Measurements from ENCODE around the gene CCDC6. TPM values are rescaled to one million over a fixed set of nuclear protein-coding genes. Genes with fewer than 3 reads are reported as not detected.
"Not testable (repeated sequence)": the region's sequence is repeated elsewhere in the genome, so short reads cannot be mapped to it uniquely, and the experiment has no call there.

Gene CCDC6
- total and polyA plus RNA-seq, 9 of the 15 experiments (the other 6 are each of a cell fraction or from before 2014, with no cell fraction given): 10.4 to 41.0 (median 20.9) TPM

- TF ChIP-seq ZNF146 (CRISPR knock-in tag; IDR thresholded peaks at IDR 0.05; ENCODE audit: unreplicated experiment): peak; percentile 34
- H3K79me2 ChIP-seq (ENCODE audit: control insufficient read depth, insufficient read depth, low read length); DNase-seq (ENCODE audit: extremely low read depth in 1 of 4, low spot score in 3 of 4); H3K36me3 ChIP-seq (ENCODE audit: control insufficient read depth, insufficient read depth, low read length); H4K20me1 ChIP-seq (replicated peaks; ENCODE audit: control insufficient read depth, insufficient read depth, low read length); H3K27me3 ChIP-seq (ENCODE audit: control insufficient read depth in 2 of 2, insufficient read depth in 2 of 2, low read length in 2 of 2); H3K9ac ChIP-seq (ENCODE audit: insufficient read depth in 1 of 2, low read depth in 2 of 2, low read length in 2 of 2); BruUV-seq (replicated peaks); H3K4me2 ChIP-seq (ENCODE audit: insufficient read depth, low read length); intact Hi-C loops (cut with micrococcal nuclease); H3K4me1 ChIP-seq (replicated peaks in 1 of 2; ENCODE audit: control insufficient read depth in 2 of 2, insufficient read depth in 2 of 2, low read length in 2 of 2); H3K9me1 ChIP-seq (ENCODE audit: control insufficient read depth, insufficient read depth, low read length); H3K27ac ChIP-seq (ENCODE audit: extremely low read depth, low read depth, low read length); POLR2A ChIA-PET; FAIRE-seq; in situ Hi-C loops (cut with MboI); ATAC-seq; H3K4me3 ChIP-seq; CTCF ChIA-PET (ENCODE audit: low intra/inter-chr PET ratio); H2AFZ ChIP-seq (ENCODE audit: low read depth, low read length); H3K9me3 ChIP-seq (replicated peaks; ENCODE audit: control insufficient read depth, insufficient read depth, low read depth, low read length): not testable (repeated sequence)
- WGBS (ENCODE audit: insufficient coverage, low coverage, missing lambda C conversion rate): 9% methylated on average over 2 of the region's 2 CpGs
Observed at GRCh38 chr10:59953711-59954110, 47.4 kb upstream of the CCDC6 start.

GRCh38 chr10:59950105-59950504, 43.7 kb upstream of the CCDC6 start:
- Histone ChIP-seq H4K20me1 (replicated peaks; ENCODE audit: control insufficient read depth, insufficient read depth, low read length) (no peaks in the 10 kb centered on the region), H3K9me3 (replicated peaks; ENCODE audit: control insufficient read depth, insufficient read depth, low read depth, low read length) (no peaks in the 10 kb centered on the region), H3K36me3 (ENCODE audit: control insufficient read depth, insufficient read depth, low read length) (no peaks in the 10 kb centered on the region), H3K9ac (ENCODE audit: insufficient read depth in 1 of 2, low read depth in 2 of 2, low read length in 2 of 2) (no peak overlapping the region), H2AFZ (ENCODE audit: low read depth, low read length) (no peak overlapping the region), H3K4me3 (no peak overlapping the region), H3K27ac (ENCODE audit: extremely low read depth, low read depth, low read length) (no peak overlapping the region), H3K4me2 (ENCODE audit: insufficient read depth, low read length) (no peak overlapping the region), H3K27me3 (ENCODE audit: control insufficient read depth in 2 of 2, insufficient read depth in 2 of 2, low read length in 2 of 2) (no peaks in the 10 kb centered on the region), H3K4me1 (replicated peaks in 1 of 2; ENCODE audit: control insufficient read depth in 2 of 2, insufficient read depth in 2 of 2, low read length in 2 of 2) (no peaks in the 10 kb centered on the region; a peak in 1 of 5 replicates), H3K9me1 (ENCODE audit: control insufficient read depth, insufficient read depth, low read length) (no peaks in the 10 kb centered on the region), H3K79me2 (ENCODE audit: control insufficient read depth, insufficient read depth, low read length) (no peaks in the 10 kb centered on the region)
- intact Hi-C loops (cut with micrococcal nuclease) (no loop called here), in situ Hi-C loops (cut with MboI) (no loop called here)
- no peak for ATAC-seq
- BruUV-seq (replicated peaks): no TSS peak
- ChIA-PET POLR2A (no interaction called here), CTCF (ENCODE audit: low intra/inter-chr PET ratio) (no interaction called here)
- no peak for FAIRE-seq
- DNase-seq (ENCODE audit: extremely low read depth in 1 of 4, low spot score in 3 of 4): no peak
- WGBS (ENCODE audit: insufficient coverage, low coverage, missing lambda C conversion rate): 3% methylated on average over 2 of the region's 2 CpGs
- TF ChIP-seq RFX1 (IDR thresholded peaks at IDR 0.05): peak; percentile 52
- TF ChIP-seq LEF1 (IDR thresholded peaks at IDR 0.05): no peak
